NT2/D1 (cell line): Measurements from ENCODE around the gene HS6ST1.
"Not testable (repeated sequence)": the region's sequence is repeated elsewhere in the genome, so short reads cannot be mapped to it uniquely, and the experiment has no call there.

Source experiments
- DNase-seq: peaks from one replicate; pipeline ENCODE4 v3.0.0-alpha.2; 2011; ENCODE audit warnings: low read depth, low spot score
- H3K27me3 ChIP-seq: 2 replicates; pipeline ENCODE4 v1.6.0; 2011; ENCODE audit warnings: mild to moderate bottlenecking; ENCODE audit not compliant: insufficient read length, insufficient read depth
- H3K36me3 ChIP-seq: 2 replicates; pipeline ENCODE4 v1.6.1; 2011; ENCODE audit warnings: mild to moderate bottlenecking, low read length, mixed read lengths; ENCODE audit not compliant: insufficient read depth, insufficient read length
- H3K4me1 ChIP-seq: 2 replicates; pipeline ENCODE4 v1.5.1; 2011; ENCODE audit not compliant: insufficient read depth, insufficient read length
- H3K4me3 ChIP-seq: 2 replicates; pipeline ENCODE4 v1.5.1; 2011; ENCODE audit warnings: low read depth; ENCODE audit not compliant: insufficient read length
- H3K9ac ChIP-seq: 2 replicates; pipeline ENCODE4 v1.6.0; 2011; ENCODE audit warnings: low read depth; ENCODE audit not compliant: insufficient read length
- H3K9me3 ChIP-seq: 2 replicates; pipeline ENCODE4 v1.5.1; 2011; ENCODE audit warnings: mild to moderate bottlenecking, low read length; ENCODE audit not compliant: insufficient read depth
- SUZ12 ChIP-seq: IDR thresholded peaks from 2 replicates; pipeline ENCODE4 v1.6.1; 2011; ENCODE audit not compliant: insufficient read length, insufficient read depth; ENCODE audit errors: extremely low read depth
- YY1 ChIP-seq: IDR thresholded peaks from 2 replicates; pipeline ENCODE4 v1.6.1; 2011; ENCODE audit not compliant: insufficient read length, insufficient read depth
- ZNF274 ChIP-seq: IDR thresholded peaks from 2 replicates; pipeline ENCODE4 v1.6.1; 2011; ENCODE audit warnings: mild to moderate bottlenecking, low read depth, low read length

HS6ST1 gene

GRCh38 chr2:128258218-128258617 is 60.5 kb downstream of the HS6ST1 start:
- H3K9me3 ChIP-seq = no peaks in the 10 kb centered on the region
- H3K9ac ChIP-seq = no peak overlapping the region
- H3K27me3 ChIP-seq = peaks cover 3% of the 10 kb centered on the region
- no peak overlapping the region for H3K4me3 ChIP-seq
- TF ChIP-seq SUZ12 (no peak), YY1 (no peak)
- H3K36me3 ChIP-seq = no peaks in the 10 kb centered on the region
- DNase-seq = no peak
- peaks cover 19% of the 10 kb centered on the region for H3K4me1 ChIP-seq

GRCh38 chr2:128252501-128252900 is 66.2 kb downstream of the HS6ST1 start:
- Histone ChIP-seq H3K9ac (no peak overlapping the region), H3K27me3 (peaks cover 3% of the 10 kb centered on the region), H3K4me1 (no peaks in the 10 kb centered on the region), H3K4me3 (no peak overlapping the region), H3K9me3 (no peaks in the 10 kb centered on the region), H3K36me3 (no peaks in the 10 kb centered on the region)
- DNase-seq = no peak
- TF ChIP-seq SUZ12 = no peak
- no peak for TF ChIP-seq ZNF274
- TF ChIP-seq YY1 = no peak

GRCh38 chr2:128252086-128252485 is 66.6 kb downstream of the HS6ST1 start:
- H3K4me1 ChIP-seq, H3K4me3 ChIP-seq, H3K36me3 ChIP-seq, DNase-seq, H3K27me3 ChIP-seq, H3K9ac ChIP-seq, H3K9me3 ChIP-seq: not testable (repeated sequence)

- no peak overlapping the region for H3K9ac ChIP-seq
- H3K27me3 ChIP-seq = no peaks in the 10 kb centered on the region
- no peak overlapping the region for H3K4me3 ChIP-seq
- TF ChIP-seq SUZ12 (no peak), YY1 (no peak), ZNF274 (no peak)
- H3K4me1 ChIP-seq = no peaks in the 10 kb centered on the region
- H3K9me3 ChIP-seq = no peaks in the 10 kb centered on the region
- DNase-seq = no peak
- no peaks in the 10 kb centered on the region for H3K36me3 ChIP-seq
These were observed 68.2 kb downstream of the HS6ST1 start for GRCh38 chr2:128250229-128251025.

- TF ChIP-seq SUZ12 (no peak), YY1 (no peak), ZNF274 (no peak)
- Histone ChIP-seq H3K36me3 (no peaks in the 10 kb centered on the region), H3K9me3 (no peaks in the 10 kb centered on the region), H3K4me3 (no peak overlapping the region), H3K27me3 (no peaks in the 10 kb centered on the region), H3K4me1 (no peaks in the 10 kb centered on the region), H3K9ac (no peak overlapping the region)
- DNase-seq = no peak
These were observed 69.1 kb downstream of the HS6ST1 start for GRCh38 chr2:128249555-128249954.

GRCh38 chr2:128245813-128246212 is 72.9 kb downstream of the HS6ST1 start:
- H3K4me1 ChIP-seq = peaks cover 3% of the 10 kb centered on the region
- H3K27me3 ChIP-seq = peaks cover 3% of the 10 kb centered on the region
- no peaks in the 10 kb centered on the region for H3K9me3 ChIP-seq
- H3K36me3 ChIP-seq = no peaks in the 10 kb centered on the region
- TF ChIP-seq YY1 (no peak), ZNF274 (no peak), SUZ12 (no peak)
- no peak overlapping the region for H3K4me3 ChIP-seq
- H3K9ac ChIP-seq = no peak overlapping the region
- DNase-seq = no peak

GRCh38 chr2:128241896-128242295 is 76.8 kb downstream of the HS6ST1 start:
- no peaks in the 10 kb centered on the region for H3K36me3 ChIP-seq
- H3K4me1 ChIP-seq = peaks cover 3% of the 10 kb centered on the region
- no peak for DNase-seq
- TF ChIP-seq YY1 (no peak), SUZ12 (no peak), ZNF274 (no peak)
- H3K4me3 ChIP-seq = no peak overlapping the region
- H3K9me3 ChIP-seq = no peaks in the 10 kb centered on the region
- peak overlapping the region; percentile 12 for H3K9ac ChIP-seq
- H3K27me3 ChIP-seq = peaks cover 5% of the 10 kb centered on the region
